Fibroblast of upper back skin (primary cell): Measurements from ENCODE around the gene ZNF521.
A peak's percentile ranks its signal among the peaks of the same experiment; 100 is the strongest.
"Not testable (repeated sequence)": the region's sequence is repeated elsewhere in the genome, so short reads cannot be mapped to it uniquely, and the experiment has no call there.

Experiments
- DNase-seq: peaks from one replicate; pipeline ENCODE4 v3.0.0-alpha.2; 2013

Gene ZNF521

GRCh38 chr18:25288340-25288938 is 63.5 kb downstream of the ZNF521 start:
- no peak for DNase-seq

GRCh38 chr18:25287106-25287505 is 64.9 kb downstream of the ZNF521 start:
- DNase-seq = peak; percentile 22

- peak; percentile 84 for DNase-seq
These were observed 67.0 kb downstream of the ZNF521 start for GRCh38 chr18:25284861-25285550.

- DNase-seq = no peak
These were observed 67.7 kb downstream of the ZNF521 start for GRCh38 chr18:25284281-25284680.

GRCh38 chr18:25283781-25284180 is 68.2 kb downstream of the ZNF521 start:
- DNase-seq = peak; percentile 13

GRCh38 chr18:25282896-25283703 is 68.9 kb downstream of the ZNF521 start:
- no peak for DNase-seq

GRCh38 chr18:25282282-25282681 is 69.7 kb downstream of the ZNF521 start:
- no peak for DNase-seq

- no peak for DNase-seq
These were observed 70.4 kb downstream of the ZNF521 start for GRCh38 chr18:25281556-25281955.

GRCh38 chr18:25279961-25280360 is 72.0 kb downstream of the ZNF521 start:
- DNase-seq = no peak

GRCh38 chr18:25279556-25279955 is 72.4 kb downstream of the ZNF521 start:
- DNase-seq = peak; percentile 59

GRCh38 chr18:25279133-25279532 is 72.8 kb downstream of the ZNF521 start:
- peak; percentile 76 for DNase-seq

- no peak for DNase-seq
These were observed 73.6 kb downstream of the ZNF521 start for GRCh38 chr18:25278394-25278793.

GRCh38 chr18:25275412-25276001 is 76.5 kb downstream of the ZNF521 start:
- peak; percentile 65 for DNase-seq

- peak; percentile 84 for DNase-seq
These were observed 77.0 kb downstream of the ZNF521 start for GRCh38 chr18:25274926-25275325.

- DNase-seq = not testable (repeated sequence)
These were observed 84.9 kb downstream of the ZNF521 start for GRCh38 chr18:25266931-25267527.

- peak; percentile 59 for DNase-seq
These were observed 89.0 kb downstream of the ZNF521 start for GRCh38 chr18:25262920-25263319.

GRCh38 chr18:25261768-25262167 is 90.2 kb downstream of the ZNF521 start:
- peak; percentile 30 for DNase-seq

GRCh38 chr18:25256439-25256838 is 95.5 kb downstream of the ZNF521 start:
- DNase-seq = no peak

- DNase-seq = no peak
These were observed 98.2 kb downstream of the ZNF521 start for GRCh38 chr18:25253779-25254178.

GRCh38 chr18:25253136-25253535 is 98.8 kb downstream of the ZNF521 start:
- no peak for DNase-seq

- peak; percentile 44 for DNase-seq
These were observed 100.9 kb downstream of the ZNF521 start for GRCh38 chr18:25251068-25251467.

GRCh38 chr18:25250474-25250851 is 101.5 kb downstream of the ZNF521 start:
- no peak for DNase-seq

- peak; percentile 40 for DNase-seq
These were observed 103.2 kb downstream of the ZNF521 start for GRCh38 chr18:25248755-25249154.
